Fibroblast of lung (primary cell): ENCODE results near the gene MEG3. TPM values are rescaled to one million over a fixed set of nuclear protein-coding genes. Genes with fewer than 3 reads are reported as not detected.

ENCODE experiments used
- DNase-seq, 2 donors: peaks; one replicate each; pipeline versions ENCODE4 v3.0.0 to v3.0.0-alpha.2; 2010; ENCODE audit warnings: low read depth in 2 of 2
- H2AFZ ChIP-seq: 2 replicates; pipeline ENCODE4 v1.5.1; 2012; ENCODE audit warnings: low read length, control low read depth, inconsistent platforms
- H3K27ac ChIP-seq: 2 replicates; pipeline ENCODE4 v1.5.1; 2011; ENCODE audit warnings: low read length, control low read depth; ENCODE audit not compliant: insufficient read depth
- H3K27me3 ChIP-seq: 2 replicates; pipeline ENCODE4 v1.5.1; 2011; ENCODE audit warnings: mild to moderate bottlenecking, low read length; ENCODE audit not compliant: control insufficient read depth, insufficient read depth
- H3K36me3 ChIP-seq: 2 replicates; pipeline ENCODE4 v1.5.1; 2011; ENCODE audit warnings: low read length; ENCODE audit not compliant: control insufficient read depth, insufficient read depth
- H3K4me1 ChIP-seq: 2 replicates; pipeline ENCODE4 v1.5.1; 2011; ENCODE audit warnings: low read length; ENCODE audit not compliant: control insufficient read depth, insufficient read depth; ENCODE audit errors: extremely low read depth
- H3K4me2 ChIP-seq: 2 replicates; pipeline ENCODE4 v1.5.1; 2011; ENCODE audit warnings: low read length, control low read depth; ENCODE audit not compliant: insufficient read depth; ENCODE audit errors: extremely low read depth
- H3K4me3 ChIP-seq, 4 experiments: fragments of 200-600 bp in 1 of 4; sonication (generic) in 1 of 4; replicated peaks in 1 of 4; 2 replicates each; pipeline ENCODE4 v1.5.1; 2011 to 2016; ENCODE audit warnings: low read length in 4 of 4, low read depth in 3 of 4, mild to moderate bottlenecking in 3 of 4, control low read depth in 2 of 4, inconsistent platforms in 1 of 4, mixed read lengths in 1 of 4; ENCODE audit not compliant: insufficient read depth in 1 of 4; ENCODE audit errors: control extremely low read depth in 1 of 4
- H3K79me2 ChIP-seq: 2 replicates; pipeline ENCODE4 v1.5.1; 2012; ENCODE audit warnings: mild to moderate bottlenecking, low read length, inconsistent platforms; ENCODE audit not compliant: control insufficient read depth, insufficient read depth
- H3K9ac ChIP-seq: 2 replicates; pipeline ENCODE4 v1.5.1; 2011; ENCODE audit warnings: mild to moderate bottlenecking, low read length, control low read depth; ENCODE audit not compliant: insufficient read depth
- H3K9me3 ChIP-seq: 2 replicates; pipeline ENCODE4 v1.5.1; 2012; ENCODE audit warnings: low read depth, low read length; ENCODE audit not compliant: control insufficient read depth, insufficient read depth
- H4K20me1 ChIP-seq: 2 replicates; pipeline ENCODE4 v1.5.1; 2011; ENCODE audit warnings: low read length; ENCODE audit not compliant: control insufficient read depth, insufficient read depth; ENCODE audit errors: extremely low read depth
- CTCF ChIP-seq, 2 donors: IDR thresholded peaks in 1 of 2; conservative IDR thresholded peaks in 1 of 2; 1 replicate in 1 of 2; 2 replicates in 1 of 2; pipeline ENCODE4 v1.5.1; 2011 to 2012; ENCODE audit warnings: low read length in 2 of 2, control low read depth in 1 of 2, inconsistent platforms in 1 of 2, low read depth in 1 of 2, mild to moderate bottlenecking in 1 of 2
- EZH2 ChIP-seq: IDR thresholded peaks from 2 replicates; pipeline ENCODE4 v1.5.1; 2012; ENCODE audit warnings: low read length, control low read depth, mild to moderate bottlenecking; ENCODE audit errors: missing control alignments
- polyA plus RNA-seq, 2 donors: library from polyadenylated mRNA; depleted of rRNA in 1 of 2; stranded (reverse) in 1 of 2; unstranded in 1 of 2; fragments of >200 nt; gene quantifications; 2 replicates each; pipeline ENCODE4 v1.2.1, GENCODE V29; 2011 to 2012; ENCODE audit warnings: missing spikeins in 1 of 2
- total RNA-seq: library from RNA; depleted of rRNA; stranded (reverse); fragments of >200 nt; gene quantifications from 2 replicates; pipeline ENCODE4 v1.2.1, GENCODE V29; 2014

Gene MEG3
- total and polyA plus RNA-seq, 2 donors (not counting 1 experiment from before 2014, with no cell fraction given) = 104 to 182 TPM

GRCh38 chr14:100892496-100893227 is 66.7 kb downstream of the MEG3 start:
- no peak for DNase-seq
- Histone ChIP-seq H3K4me1 (no peaks in the 10 kb centered on the region), H3K27ac (no peak overlapping the region), H3K79me2 (no peaks in the 10 kb centered on the region), H3K27me3 (no peaks in the 10 kb centered on the region), H3K36me3 (peaks cover 4% of the 10 kb centered on the region), H3K9ac (no peak overlapping the region), H3K4me3 (no peak overlapping the region), H3K4me2 (no peak overlapping the region), H2AFZ (no peak overlapping the region), H4K20me1 (no peaks in the 10 kb centered on the region), H3K9me3 (no peaks in the 10 kb centered on the region)
- no peak for TF ChIP-seq EZH2
- no peak for TF ChIP-seq CTCF (conservative IDR thresholded peaks at IDR 0.05 in 1 of 2, IDR thresholded peaks at IDR 0.05 in 1 of 2; ENCODE audit: low read depth in 1 of 2, low read length in 2 of 2)

- Histone ChIP-seq H3K9ac (no peak overlapping the region), H4K20me1 (no peaks in the 10 kb centered on the region), H3K4me3 (no peak overlapping the region), H3K9me3 (no peaks in the 10 kb centered on the region), H2AFZ (no peak overlapping the region), H3K27me3 (no peaks in the 10 kb centered on the region), H3K36me3 (peaks cover 4% of the 10 kb centered on the region), H3K79me2 (no peaks in the 10 kb centered on the region), H3K27ac (no peak overlapping the region), H3K4me2 (no peak overlapping the region), H3K4me1 (peaks cover 1% of the 10 kb centered on the region)
- TF ChIP-seq EZH2 = no peak
- no peak for TF ChIP-seq CTCF (conservative IDR thresholded peaks at IDR 0.05 in 1 of 2, IDR thresholded peaks at IDR 0.05 in 1 of 2; ENCODE audit: low read depth in 1 of 2, low read length in 2 of 2)
- DNase-seq = no peak
Observed at GRCh38 chr14:100893228-100893601, 67.3 kb downstream of the MEG3 start.

- Histone ChIP-seq H3K4me3 (no peak overlapping the region), H3K27me3 (no peaks in the 10 kb centered on the region), H2AFZ (no peak overlapping the region), H3K36me3 (peaks cover 4% of the 10 kb centered on the region), H4K20me1 (no peaks in the 10 kb centered on the region), H3K4me1 (peaks cover 2% of the 10 kb centered on the region), H3K79me2 (no peaks in the 10 kb centered on the region), H3K4me2 (no peak overlapping the region), H3K27ac (no peak overlapping the region), H3K9me3 (no peaks in the 10 kb centered on the region), H3K9ac (no peak overlapping the region)
- TF ChIP-seq CTCF (conservative IDR thresholded peaks at IDR 0.05 in 1 of 2, IDR thresholded peaks at IDR 0.05 in 1 of 2; ENCODE audit: low read depth in 1 of 2, low read length in 2 of 2) = no peak
- no peak for TF ChIP-seq EZH2
- DNase-seq = no peak
Observed at GRCh38 chr14:100893760-100894159, 67.8 kb downstream of the MEG3 start.
